Adrenal gland (tissue), 5 donors: Measurements from ENCODE around the gene KMT2C.
"Not testable (repeated sequence)": the region's sequence is repeated elsewhere in the genome, so short reads cannot be mapped to it uniquely, and the experiment has no call there.

Experiments
- CTCF ChIP-seq, 6 experiments: fragments of 450-650 bp in 4 of 6; fragments of 200-600 bp in 2 of 6; sonication (generic) in 1 of 6; IDR thresholded peaks; 1 replicate in 5 of 6; 2 replicates in 1 of 6; pipeline versions ENCODE4 v1.5.1 to v1.8.0; 2016 to 2021; ENCODE audit warnings: antibody characterized with exemption in 6 of 6, mild to moderate bottlenecking in 2 of 6, moderate library complexity in 1 of 6
- POLR2A ChIP-seq, 2 donors: fragments of 450-650 bp; IDR thresholded peaks; one replicate each; pipeline ENCODE4 v1.6.1; 2017; ENCODE audit warnings: antibody characterized with exemption in 2 of 2, mild to moderate bottlenecking in 2 of 2, moderate library complexity in 1 of 2
- donor health status: DM: no; HTN: no; CAD: no.

- not testable (repeated sequence) for TF ChIP-seq CTCF, POLR2A (IDR thresholded peaks at IDR 0.05)
These were observed 216.2 kb downstream of the KMT2C start for GRCh38 chr7:152219556-152219955.
